RWPE1 (cell line): Measurements from ENCODE around the gene UCK2.

Experiments
- CTCF ChIA-PET: fragments of 350-600 bp; sonication (Branson Sonifier 250); formaldehyde crosslinking; extraction: SDS; loops from one replicate; lab custom pipeline; 2021; lab: Yijun Ruan, JAX
- POLR2A ChIA-PET: fragments of 400-600 bp; formaldehyde crosslinking; extraction: SDS; loops from one replicate; lab custom pipeline; 2020; ENCODE audit warnings: antibody characterized with exemption; ENCODE audit not compliant: low non-redundant PET; lab: Yijun Ruan, JAX
- DNase-seq: peaks from one replicate; pipeline ENCODE4 v3.0.0; 2012; ENCODE audit warnings: low spot score
- H3K27ac ChIP-seq: fragments of 450-650 bp; 2 replicates; pipeline ENCODE4 v1.5.1; 2017
- TF ChIP-seq, protein P1 (sequence below): fragments of 450-650 bp; conservative IDR thresholded peaks from 2 replicates; pipeline ENCODE4 v1.5.1; 2017; ENCODE audit warnings: low read depth, mild to moderate bottlenecking

The UCK2 gene

DNA sequence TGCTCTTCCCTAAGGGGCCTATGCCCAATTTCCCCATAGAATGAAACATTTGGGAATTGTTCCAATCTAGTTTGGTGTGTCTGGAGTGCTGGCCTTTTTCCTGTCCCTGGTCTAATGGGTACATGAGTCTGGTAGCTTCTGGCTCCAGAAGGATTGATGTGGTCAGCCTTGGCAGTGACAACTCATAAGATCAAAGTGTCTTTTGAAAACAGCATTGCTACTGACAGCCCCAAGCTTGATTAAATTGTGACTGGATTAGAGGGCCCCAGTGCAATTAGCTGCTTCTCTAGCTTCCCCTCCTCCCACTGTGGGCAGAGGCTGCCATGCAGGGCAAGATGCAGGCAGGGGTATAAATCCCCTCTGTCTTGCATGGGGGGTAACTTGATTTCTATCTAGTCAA is 130.9 kb downstream of the UCK2 start:
- ChIA-PET POLR2A (no interaction called here), CTCF (no interaction called here)
- DNase-seq, result no peak
- TF ChIP-seq, protein P1, sequence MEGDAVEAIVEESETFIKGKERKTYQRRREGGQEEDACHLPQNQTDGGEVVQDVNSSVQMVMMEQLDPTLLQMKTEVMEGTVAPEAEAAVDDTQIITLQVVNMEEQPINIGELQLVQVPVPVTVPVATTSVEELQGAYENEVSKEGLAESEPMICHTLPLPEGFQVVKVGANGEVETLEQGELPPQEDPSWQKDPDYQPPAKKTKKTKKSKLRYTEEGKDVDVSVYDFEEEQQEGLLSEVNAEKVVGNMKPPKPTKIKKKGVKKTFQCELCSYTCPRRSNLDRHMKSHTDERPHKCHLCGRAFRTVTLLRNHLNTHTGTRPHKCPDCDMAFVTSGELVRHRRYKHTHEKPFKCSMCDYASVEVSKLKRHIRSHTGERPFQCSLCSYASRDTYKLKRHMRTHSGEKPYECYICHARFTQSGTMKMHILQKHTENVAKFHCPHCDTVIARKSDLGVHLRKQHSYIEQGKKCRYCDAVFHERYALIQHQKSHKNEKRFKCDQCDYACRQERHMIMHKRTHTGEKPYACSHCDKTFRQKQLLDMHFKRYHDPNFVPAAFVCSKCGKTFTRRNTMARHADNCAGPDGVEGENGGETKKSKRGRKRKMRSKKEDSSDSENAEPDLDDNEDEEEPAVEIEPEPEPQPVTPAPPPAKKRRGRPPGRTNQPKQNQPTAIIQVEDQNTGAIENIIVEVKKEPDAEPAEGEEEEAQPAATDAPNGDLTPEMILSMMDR, result no peak
- no peak overlapping the region for H3K27ac ChIP-seq

DNA sequence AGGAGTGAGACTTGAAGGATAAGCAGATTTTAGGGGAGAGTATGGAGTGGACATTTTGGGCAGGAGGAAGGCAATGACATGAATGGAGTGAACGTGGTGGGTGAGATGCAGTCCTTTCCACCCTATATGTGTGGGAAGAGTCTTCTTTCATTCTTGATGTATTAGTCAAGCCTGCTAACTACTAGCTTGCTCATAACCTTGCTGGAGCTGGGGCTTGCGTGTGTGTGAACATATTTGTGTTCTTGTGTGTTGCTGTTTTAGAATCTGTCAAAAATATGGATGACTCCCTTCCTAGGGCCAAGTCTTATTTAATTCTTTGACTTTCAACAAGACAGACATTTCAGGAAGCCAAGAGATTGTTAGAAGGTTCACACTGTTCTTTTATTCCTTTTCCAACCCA is 132.7 kb downstream of the UCK2 start:
- DNase-seq, result no peak
- TF ChIP-seq, protein P1, result no peak
- ChIA-PET POLR2A (no interaction called here), CTCF (interaction anchor here (0.7 kb wide), 1 partner anchor 672 kb away, joined by 3 read pairs; no protein-coding TSS in a partner anchor)
- H3K27ac ChIP-seq, result no peak overlapping the region

DNA sequence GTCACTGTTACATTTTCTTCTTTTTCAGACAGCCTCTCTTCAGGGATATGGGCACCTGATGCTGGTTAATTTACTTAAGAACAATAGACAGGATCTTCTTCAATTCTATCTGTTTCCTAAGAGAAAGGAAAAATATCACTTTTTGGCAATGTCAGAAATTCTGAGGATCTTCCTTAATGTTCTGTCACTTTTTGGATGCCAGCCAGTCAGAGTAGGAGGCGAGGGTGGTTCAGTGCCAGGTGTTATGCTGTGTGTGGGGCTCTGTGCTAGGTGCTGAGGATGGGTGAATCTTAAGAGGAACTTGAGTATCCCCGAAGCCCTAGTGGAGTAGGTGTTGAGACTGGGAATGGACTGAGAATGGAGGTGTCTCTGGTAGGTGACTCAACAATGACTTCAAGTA is 133.5 kb downstream of the UCK2 start:
- no peak for DNase-seq
- POLR2A ChIA-PET, result no interaction called here
- CTCF ChIA-PET, result no interaction called here
- TF ChIP-seq, protein P1, result no peak
- no peak overlapping the region for H3K27ac ChIP-seq
